Colon (tissue), 2 donors: ENCODE data around the gene RPEL1.
"Not testable (repeated sequence)": the region's sequence is repeated elsewhere in the genome, so short reads cannot be mapped to it uniquely, and the experiment has no call there.

Experiments
- FAIRE-seq: peaks from 2 replicates; lab custom pipeline; 2012; peaks lifted over from hg19 to GRCh38; lab: Jason Lieb, UNC
- donor health status: control.
- donor health status: control.

RPEL1 gene

GRCh38 chr10:103235775-103236174 is 9.9 kb upstream of the RPEL1 start:
- no peak for FAIRE-seq

GRCh38 chr10:103238506-103239252 is 7.0 kb upstream of the RPEL1 start:
- no peak for FAIRE-seq

GRCh38 chr10:103241262-103242011 is 4.2 kb upstream of the RPEL1 start:
- FAIRE-seq, result no peak

GRCh38 chr10:103244666-103245271 is 918 bp upstream of the RPEL1 start:
- no peak for FAIRE-seq

- no peak for FAIRE-seq
Observed at GRCh38 chr10:103246324-103246723, 637 bp downstream of the RPEL1 start.

- no peak for FAIRE-seq
Observed at GRCh38 chr10:103254113-103254512, 8.4 kb downstream of the RPEL1 start.

GRCh38 chr10:103254538-103255325 is 9.0 kb downstream of the RPEL1 start:
- FAIRE-seq, result no peak

- no peak for FAIRE-seq
Observed at GRCh38 chr10:103256613-103257012, 10.9 kb downstream of the RPEL1 start.

GRCh38 chr10:103257812-103258211 is 12.1 kb downstream of the RPEL1 start:
- FAIRE-seq, result no peak

- FAIRE-seq, result not testable (repeated sequence)
Observed at GRCh38 chr10:103258928-103259327, 13.2 kb downstream of the RPEL1 start.

- no peak for FAIRE-seq
Observed at GRCh38 chr10:103259989-103260388, 14.3 kb downstream of the RPEL1 start.

GRCh38 chr10:103262229-103262628 is 16.5 kb downstream of the RPEL1 start:
- no peak for FAIRE-seq

- FAIRE-seq, result no peak
Observed at GRCh38 chr10:103265717-103266329, 20.1 kb downstream of the RPEL1 start.

- FAIRE-seq, result no peak
Observed at GRCh38 chr10:103273041-103273441, 27.4 kb downstream of the RPEL1 start.

GRCh38 chr10:103276251-103276895 is 30.7 kb downstream of the RPEL1 start:
- no peak for FAIRE-seq

GRCh38 chr10:103276896-103277712 is 31.4 kb downstream of the RPEL1 start, which contains the start of gene INA:
TSS of gene INA (plus strand) at chr10:103277138. CDS start at chr10:103277212, 74 bp downstream.
- FAIRE-seq, result no peak

- FAIRE-seq, result no peak
Observed at GRCh38 chr10:103277713-103278536, 32.2 kb downstream of the RPEL1 start.

- no peak for FAIRE-seq
Observed at GRCh38 chr10:103278537-103278823, 32.8 kb downstream of the RPEL1 start.

GRCh38 chr10:103278862-103279298 is 33.2 kb downstream of the RPEL1 start:
- FAIRE-seq, result no peak

GRCh38 chr10:103280031-103280430 is 34.3 kb downstream of the RPEL1 start:
- no peak for FAIRE-seq
